Measurements from ENCODE around the gene CMKLR1.

DNA sequence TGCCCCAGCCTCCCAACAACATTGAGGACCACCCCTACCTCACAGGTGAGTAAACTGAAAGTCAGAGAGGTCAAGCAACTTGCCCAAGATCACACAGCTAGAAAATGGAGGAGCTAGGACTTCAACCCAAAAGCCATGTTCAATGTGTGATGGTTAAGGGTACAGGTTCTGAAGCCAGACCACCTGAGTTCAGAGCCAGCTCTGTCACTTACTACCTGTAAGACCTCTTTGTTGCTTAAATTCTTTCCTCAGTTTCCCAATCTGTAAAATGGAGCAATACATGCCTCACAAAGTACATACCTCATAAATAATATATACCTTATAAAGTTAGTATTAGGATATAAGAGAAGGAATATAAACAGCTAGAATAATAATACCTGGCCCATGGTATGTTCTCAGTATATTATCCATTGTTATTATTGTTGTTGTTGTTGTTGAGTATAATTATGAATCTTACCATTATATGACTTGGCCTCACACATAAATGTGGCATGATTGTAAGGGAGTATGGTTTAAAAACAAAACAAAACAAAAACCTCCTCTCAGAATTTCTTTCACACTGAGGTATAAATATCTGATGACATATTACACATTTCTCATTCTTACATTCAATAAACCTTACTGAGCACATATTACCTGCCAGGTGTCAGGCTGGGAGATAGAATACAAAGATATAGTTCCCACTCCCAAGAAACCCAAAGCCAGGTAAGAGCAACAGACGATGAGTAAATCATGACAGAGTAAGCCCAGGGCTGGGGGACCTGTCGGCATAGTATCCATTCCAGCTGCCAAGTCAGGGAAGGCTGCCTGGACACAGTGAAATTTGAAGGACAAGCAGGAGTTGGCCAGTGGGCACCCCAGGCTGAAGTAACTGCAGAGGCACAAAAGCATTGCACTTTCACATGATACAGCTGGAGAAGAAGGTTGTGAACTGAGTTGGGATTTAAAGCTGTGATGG is 19.6 kb downstream of the CMKLR1 start:
- TF ChIP-seq POU2F2 (IDR thresholded peaks at IDR 0.05; ENCODE audit: borderline replicate concordance, low read depth, low read length) (no peak), EGR1 (IDR thresholded peaks at IDR 0.05; ENCODE audit: borderline replicate concordance in 1 of 2, low read depth in 2 of 2, low read length in 2 of 2) (no peak), RBBP5 (conservative IDR thresholded peaks at IDR 0.05) (no peak), CBX3 (IDR thresholded peaks at IDR 0.05; ENCODE audit: borderline replicate concordance, low read depth) (no peak), DPF2 (IDR thresholded peaks at IDR 0.05) (no peak), YY1 (IDR thresholded peaks at IDR 0.05; ENCODE audit: low read depth, low read length) (0 out of 2 replicates have a peak, but pooled peaks have one; percentile 19), POLR2A (IDR thresholded peaks at IDR 0.05; ENCODE audit: low read depth, low read length) (no peak), FOS (IDR thresholded peaks at IDR 0.05; ENCODE audit: borderline replicate concordance, extremely low read depth, insufficient read length) (no peak), EP300 (IDR thresholded peaks at IDR 0.05; ENCODE audit: borderline replicate concordance in 1 of 2, control insufficient read depth in 1 of 2, low read depth in 2 of 2, low read length in 2 of 2) (no peak), RAD21 (IDR thresholded peaks at IDR 0.05; ENCODE audit: insufficient read depth, low read depth, low read length) (no peak), ASH2L (IDR thresholded peaks at IDR 0.05; ENCODE audit: borderline replicate concordance, low read depth) (no peak)
- TF ChIP-seq, protein P1, sequence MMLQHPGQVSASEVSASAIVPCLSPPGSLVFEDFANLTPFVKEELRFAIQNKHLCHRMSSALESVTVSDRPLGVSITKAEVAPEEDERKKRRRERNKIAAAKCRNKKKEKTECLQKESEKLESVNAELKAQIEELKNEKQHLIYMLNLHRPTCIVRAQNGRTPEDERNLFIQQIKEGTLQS (IDR thresholded peaks at IDR 0.05; ENCODE audit: borderline replicate concordance, extremely low read depth, low read depth, low read length), result no peak
- TF ChIP-seq, protein P2, sequence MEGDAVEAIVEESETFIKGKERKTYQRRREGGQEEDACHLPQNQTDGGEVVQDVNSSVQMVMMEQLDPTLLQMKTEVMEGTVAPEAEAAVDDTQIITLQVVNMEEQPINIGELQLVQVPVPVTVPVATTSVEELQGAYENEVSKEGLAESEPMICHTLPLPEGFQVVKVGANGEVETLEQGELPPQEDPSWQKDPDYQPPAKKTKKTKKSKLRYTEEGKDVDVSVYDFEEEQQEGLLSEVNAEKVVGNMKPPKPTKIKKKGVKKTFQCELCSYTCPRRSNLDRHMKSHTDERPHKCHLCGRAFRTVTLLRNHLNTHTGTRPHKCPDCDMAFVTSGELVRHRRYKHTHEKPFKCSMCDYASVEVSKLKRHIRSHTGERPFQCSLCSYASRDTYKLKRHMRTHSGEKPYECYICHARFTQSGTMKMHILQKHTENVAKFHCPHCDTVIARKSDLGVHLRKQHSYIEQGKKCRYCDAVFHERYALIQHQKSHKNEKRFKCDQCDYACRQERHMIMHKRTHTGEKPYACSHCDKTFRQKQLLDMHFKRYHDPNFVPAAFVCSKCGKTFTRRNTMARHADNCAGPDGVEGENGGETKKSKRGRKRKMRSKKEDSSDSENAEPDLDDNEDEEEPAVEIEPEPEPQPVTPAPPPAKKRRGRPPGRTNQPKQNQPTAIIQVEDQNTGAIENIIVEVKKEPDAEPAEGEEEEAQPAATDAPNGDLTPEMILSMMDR (IDR thresholded peaks at IDR 0.05 in 2 of 3, conservative IDR thresholded peaks at IDR 0.05 in 1 of 3; ENCODE audit: control insufficient read depth in 2 of 3, extremely low read depth in 1 of 3, insufficient read depth in 1 of 3, low read depth in 3 of 3, low read length in 3 of 3), result no peak
- TF ChIP-seq, protein P3, sequence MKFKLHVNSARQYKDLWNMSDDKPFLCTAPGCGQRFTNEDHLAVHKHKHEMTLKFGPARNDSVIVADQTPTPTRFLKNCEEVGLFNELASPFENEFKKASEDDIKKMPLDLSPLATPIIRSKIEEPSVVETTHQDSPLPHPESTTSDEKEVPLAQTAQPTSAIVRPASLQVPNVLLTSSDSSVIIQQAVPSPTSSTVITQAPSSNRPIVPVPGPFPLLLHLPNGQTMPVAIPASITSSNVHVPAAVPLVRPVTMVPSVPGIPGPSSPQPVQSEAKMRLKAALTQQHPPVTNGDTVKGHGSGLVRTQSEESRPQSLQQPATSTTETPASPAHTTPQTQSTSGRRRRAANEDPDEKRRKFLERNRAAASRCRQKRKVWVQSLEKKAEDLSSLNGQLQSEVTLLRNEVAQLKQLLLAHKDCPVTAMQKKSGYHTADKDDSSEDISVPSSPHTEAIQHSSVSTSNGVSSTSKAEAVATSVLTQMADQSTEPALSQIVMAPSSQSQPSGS (IDR thresholded peaks at IDR 0.05; ENCODE audit: low read length), result 0 out of 2 replicates have a peak, but pooled peaks have one; percentile 65
